HG03066 (cell line): ENCODE results near the gene TPX2.
"Not testable (repeated sequence)": the region's sequence is repeated elsewhere in the genome, so short reads cannot be mapped to it uniquely, and the experiment has no call there.

Experiments
- ATAC-seq: cut with Tn5 transposase; IDR thresholded peaks from one replicate; pipeline ENCODE4 v1.9.1; 2021; ENCODE audit warnings: low read depth; ENCODE audit not compliant: unreplicated experiment

TPX2 gene

GRCh38 chr20:31811796-31812728 is 73.0 kb downstream of the TPX2 start:
- ATAC-seq: no peak

- ATAC-seq: no peak
Observed at GRCh38 chr20:31813611-31814010, 74.5 kb downstream of the TPX2 start.

GRCh38 chr20:31814142-31814541 is 75.1 kb downstream of the TPX2 start:
- ATAC-seq: not testable (repeated sequence)

- no peak for ATAC-seq
Observed at GRCh38 chr20:31815408-31816188, 76.5 kb downstream of the TPX2 start.

- ATAC-seq: no peak
Observed at GRCh38 chr20:31816221-31816620, 77.1 kb downstream of the TPX2 start.

- no peak for ATAC-seq
Observed at GRCh38 chr20:31817461-31817860, 78.4 kb downstream of the TPX2 start.

- ATAC-seq: no peak
Observed at GRCh38 chr20:31818376-31818908, 79.4 kb downstream of the TPX2 start.

- no peak for ATAC-seq
Observed at GRCh38 chr20:31819083-31819784, 80.1 kb downstream of the TPX2 start, which contains the start of gene MYLK2. TSS of gene MYLK2 (plus strand) at chr20:31819356. CDS start at chr20:31819581, 225 bp downstream.

- no peak for ATAC-seq
Observed at GRCh38 chr20:31820228-31820627, 81.1 kb downstream of the TPX2 start.

GRCh38 chr20:31821427-31821826 is 82.3 kb downstream of the TPX2 start:
- ATAC-seq: no peak

- no peak for ATAC-seq
Observed at GRCh38 chr20:31822421-31823330, 83.6 kb downstream of the TPX2 start.

- ATAC-seq: no peak
Observed at GRCh38 chr20:31823360-31824124, 84.5 kb downstream of the TPX2 start.

GRCh38 chr20:31824125-31824485 is 85.0 kb downstream of the TPX2 start:
- no peak for ATAC-seq

- no peak for ATAC-seq
Observed at GRCh38 chr20:31824554-31825313, 85.6 kb downstream of the TPX2 start.

GRCh38 chr20:31826074-31826473 is 87.0 kb downstream of the TPX2 start:
- no peak for ATAC-seq

GRCh38 chr20:31827059-31827458 is 88.0 kb downstream of the TPX2 start:
- ATAC-seq: no peak

- ATAC-seq: not testable (repeated sequence)
Observed at GRCh38 chr20:31828016-31828415, 88.9 kb downstream of the TPX2 start.

- ATAC-seq: no peak
Observed at GRCh38 chr20:31829731-31830130, 90.6 kb downstream of the TPX2 start.
